ENCODE measurements around the gene MDN1.

- no peak for TF ChIP-seq CTCF (IDR thresholded peaks at IDR 0.05; ENCODE audit: low read length)
- TF ChIP-seq EZH2phosphoT487 (IDR thresholded peaks at IDR 0.05; ENCODE audit: low read length) = no peak
Observed at GRCh38 chr6:89675949-89676748, 143.4 kb downstream of the MDN1 start.
